ENCODE data around the gene HTR2C.
"Not testable (repeated sequence)": the region's sequence is repeated elsewhere in the genome, so short reads cannot be mapped to it uniquely, and the experiment has no call there.

Gene HTR2C

DNA sequence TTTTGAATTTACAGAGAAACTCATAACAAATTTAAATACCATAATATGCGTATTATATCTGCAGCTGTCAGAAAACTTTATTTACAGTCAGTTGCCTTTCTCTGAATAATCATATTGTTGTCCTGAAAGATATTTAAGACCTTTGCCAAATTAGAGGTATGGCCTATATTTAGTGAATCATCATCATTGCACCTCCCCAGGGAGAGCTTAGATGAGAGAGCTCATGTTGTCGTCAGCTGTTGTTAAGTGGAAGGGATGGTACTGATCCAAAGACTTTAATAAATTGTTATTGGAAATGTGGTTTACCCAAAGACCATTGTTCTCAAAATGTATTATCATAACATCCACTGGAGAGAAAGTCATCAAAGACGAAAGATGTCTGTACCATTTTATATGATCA is 128.6 kb downstream of the HTR2C start:
- DNase-seq (ENCODE audit: low spot score): no peak

DNA sequence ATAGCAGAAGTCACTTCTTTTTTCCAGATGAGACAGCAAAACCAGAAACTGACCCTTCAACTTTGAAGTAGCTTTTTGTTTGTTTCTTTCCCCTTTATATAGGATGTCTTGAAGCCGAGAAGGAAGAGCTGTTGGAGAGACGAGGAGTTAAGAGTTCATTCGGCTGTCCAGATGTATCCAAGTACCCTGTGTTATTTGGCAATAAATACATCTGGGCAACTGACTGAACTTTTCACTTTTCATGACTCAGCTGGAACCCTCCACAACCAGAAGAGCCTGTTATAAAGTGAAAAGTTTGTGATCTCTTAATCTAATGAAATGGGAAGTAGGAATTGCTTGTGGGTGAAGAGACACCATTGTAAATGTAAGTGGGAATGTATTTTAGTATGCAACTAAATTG is 131.2 kb downstream of the HTR2C start:
- DNase-seq (ENCODE audit: low spot score): peak; percentile 2

DNA sequence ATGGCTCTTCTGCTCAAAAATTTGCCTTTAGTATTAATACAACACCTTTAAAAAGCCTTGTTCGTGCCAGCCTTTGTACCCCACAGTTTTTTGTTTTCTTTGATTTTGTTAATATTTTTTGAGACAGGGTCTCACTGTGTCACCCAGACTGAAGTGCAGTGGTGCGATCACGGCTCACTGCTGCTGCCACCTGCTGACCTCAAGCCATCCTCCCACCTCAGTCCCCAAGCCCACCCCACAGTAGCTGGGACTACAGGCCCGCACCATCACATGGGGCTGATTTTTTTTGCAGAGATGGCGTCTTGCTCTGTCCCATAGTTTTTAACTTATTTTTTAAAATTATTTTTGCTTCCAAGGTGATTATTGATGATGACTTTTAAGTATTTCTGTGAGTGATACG is 134.0 kb downstream of the HTR2C start:
- no peak for DNase-seq (ENCODE audit: low spot score)

DNA sequence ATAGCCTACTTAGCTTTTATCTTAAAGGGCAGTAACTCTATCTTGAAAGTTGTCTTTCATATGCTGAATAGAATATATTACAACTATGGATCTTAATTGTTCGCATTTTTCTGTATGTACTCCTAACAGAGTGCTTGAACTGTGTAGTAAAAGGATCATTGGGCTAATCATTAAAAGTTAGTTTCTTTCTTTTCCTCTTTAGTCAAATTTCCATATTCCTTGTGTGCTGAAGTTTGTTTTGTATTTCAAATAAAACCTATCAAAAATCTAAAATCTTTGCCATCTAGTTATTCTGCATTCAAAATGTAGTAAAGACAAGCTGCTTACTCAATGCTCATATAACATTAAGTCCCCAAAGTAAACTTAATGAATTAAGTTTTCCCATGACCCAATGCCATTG is 182.7 kb downstream of the HTR2C start:
- no peak for DNase-seq (ENCODE audit: low spot score)

DNA sequence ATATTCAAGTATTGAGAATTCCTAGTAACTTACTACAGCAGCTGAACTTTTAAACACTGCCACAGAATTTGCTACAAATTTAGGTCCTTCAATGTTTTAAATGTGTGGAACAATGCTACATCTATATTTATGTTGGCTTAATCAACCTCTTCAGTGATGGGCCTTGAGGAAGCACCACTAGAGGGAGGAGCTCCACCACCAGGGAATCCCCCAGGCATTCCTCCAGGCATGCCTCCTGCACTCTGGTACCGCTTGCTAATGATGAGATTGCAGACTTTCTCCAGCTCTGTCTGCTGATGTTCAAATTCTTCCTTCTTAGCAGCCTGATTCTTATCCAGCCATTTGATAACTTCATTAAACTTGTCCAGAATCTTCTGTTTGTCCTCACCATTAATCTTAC is 190.8 kb downstream of the HTR2C start:
- DNase-seq (ENCODE audit: low spot score): no peak

DNA sequence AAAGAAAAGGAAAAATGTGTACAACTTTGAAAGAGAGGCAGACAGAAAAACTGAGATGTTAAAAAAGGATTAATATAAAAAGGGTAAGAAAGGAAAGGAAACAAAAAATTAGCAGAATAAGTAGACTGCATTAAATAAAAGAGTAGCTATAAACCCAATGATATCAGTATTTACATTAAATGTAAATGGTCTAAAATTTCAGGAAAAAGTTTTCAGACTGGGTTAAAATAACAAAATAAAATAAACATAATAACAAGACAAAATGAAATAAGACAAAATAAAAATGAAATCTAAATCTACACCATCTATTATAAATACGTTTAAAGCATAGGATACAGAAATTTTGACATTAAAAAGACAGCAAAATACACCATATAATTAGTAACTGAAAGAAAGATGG is 199.0 kb downstream of the HTR2C start:
- no peak for DNase-seq (ENCODE audit: low spot score)

DNA sequence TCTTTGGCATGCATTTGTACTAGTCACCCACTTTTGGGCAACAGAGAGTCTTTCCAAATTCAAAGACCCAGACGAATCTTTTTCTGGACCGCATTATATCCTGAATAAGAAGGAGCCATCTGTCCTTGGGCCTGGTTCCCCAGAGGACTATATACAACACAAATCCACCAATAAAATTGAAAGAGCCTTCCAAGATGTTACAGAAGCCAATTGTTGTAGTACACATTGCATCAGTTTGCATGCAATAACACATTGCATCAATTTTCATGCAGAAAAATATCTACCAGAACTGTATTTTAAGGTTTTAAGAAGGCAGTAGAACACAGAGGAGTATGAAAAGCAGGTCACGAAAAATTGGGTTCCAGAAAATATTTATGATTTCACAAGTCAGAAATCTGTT is 203.2 kb downstream of the HTR2C start:
- no peak for DNase-seq (ENCODE audit: low spot score)

DNA sequence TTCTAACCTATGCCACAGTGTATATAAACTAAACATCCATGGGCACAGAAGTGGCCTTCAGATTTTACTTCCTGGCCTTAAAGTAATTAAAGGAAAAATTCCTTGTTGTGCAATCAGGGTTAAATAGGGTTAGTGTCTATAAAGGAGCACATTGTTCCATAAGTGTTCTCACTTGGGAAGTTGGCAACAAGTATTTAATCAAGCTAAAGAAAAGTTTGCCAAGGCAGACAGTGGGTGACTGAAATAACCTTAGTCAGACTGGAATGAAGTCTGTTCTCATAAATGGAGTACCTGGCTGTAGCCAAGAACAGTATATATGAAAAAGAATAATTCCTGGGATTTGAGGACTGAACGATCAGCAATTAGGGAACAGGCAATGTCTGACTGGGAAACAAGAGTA is 213.6 kb downstream of the HTR2C start:
- no peak for DNase-seq (ENCODE audit: low spot score)

DNA sequence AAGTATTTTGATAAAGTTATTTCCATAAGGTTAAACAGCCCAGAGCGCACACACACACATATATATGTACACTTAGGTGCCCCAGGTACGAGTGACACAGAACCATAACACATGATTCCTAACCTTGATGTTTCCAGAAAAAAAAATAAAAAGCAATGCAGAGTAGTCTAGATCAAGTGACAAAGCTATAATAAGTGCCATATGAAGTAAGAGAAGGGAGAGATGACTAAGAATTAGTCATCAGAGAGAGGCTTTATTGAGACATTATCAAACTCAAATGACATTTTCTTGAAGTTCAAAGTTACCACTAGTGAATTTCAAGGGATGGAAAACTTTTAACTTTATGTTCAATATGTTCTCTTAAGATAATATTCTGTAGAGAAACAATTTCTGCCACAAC is 215.0 kb downstream of the HTR2C start:
- no peak for DNase-seq (ENCODE audit: low spot score)

DNA sequence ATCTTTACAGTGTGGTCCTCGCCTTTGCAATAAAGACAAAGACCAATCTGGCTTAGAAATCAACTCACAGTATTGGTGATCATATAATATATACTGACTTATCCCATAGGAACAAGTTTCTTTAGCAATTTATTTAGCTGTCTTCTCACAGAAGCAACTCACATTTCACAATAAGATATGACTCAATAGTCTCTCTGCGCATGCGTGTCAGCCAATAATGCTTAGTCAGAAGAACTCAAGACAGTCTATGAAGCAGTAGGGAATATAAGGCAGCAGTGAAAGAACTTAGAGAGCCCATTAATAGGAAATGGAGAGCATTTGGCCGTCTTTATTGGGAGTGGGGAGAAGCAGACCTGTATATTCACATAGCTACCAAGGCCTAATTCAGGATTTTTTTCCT is 216.8 kb downstream of the HTR2C start:
- peak; percentile 22 for DNase-seq (ENCODE audit: low spot score)

DNA sequence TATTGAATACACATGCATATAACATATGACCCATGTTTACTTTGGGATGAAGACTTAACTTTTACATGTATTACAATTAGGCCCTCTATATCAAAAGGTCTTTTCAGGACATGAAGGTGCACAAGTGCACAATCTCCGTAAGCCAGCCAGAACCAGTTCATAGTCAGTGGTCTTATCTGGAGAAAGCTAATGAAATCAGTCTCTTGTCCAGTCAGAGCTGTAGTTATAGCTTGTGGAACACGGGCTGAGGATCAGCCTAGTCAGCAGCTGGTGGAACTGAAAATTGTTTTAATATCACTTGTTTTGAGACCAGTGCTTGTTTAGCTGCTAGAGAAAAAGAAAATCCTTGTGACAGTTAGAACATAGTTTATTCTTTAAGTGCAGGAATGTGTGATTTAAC is 235.6 kb downstream of the HTR2C start:
- DNase-seq (ENCODE audit: low spot score): no peak

DNA sequence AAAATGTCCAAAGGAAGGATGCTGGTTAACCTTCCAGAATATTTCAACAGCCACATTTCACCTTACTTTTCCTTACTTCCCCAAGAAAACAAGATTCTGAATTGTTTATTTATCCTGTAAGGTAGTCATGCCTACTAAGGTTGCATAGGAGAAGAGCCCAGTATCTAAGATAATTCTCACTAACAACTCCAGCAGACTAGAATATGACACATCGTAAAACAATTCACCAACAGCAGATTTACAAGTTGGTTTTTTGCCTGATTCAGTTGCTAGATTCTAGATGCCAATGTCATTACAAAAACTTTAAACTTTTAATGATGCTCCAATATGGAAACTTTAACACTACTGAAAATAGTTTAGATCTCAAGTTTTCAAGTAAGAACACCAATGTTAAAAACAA is 257.2 kb downstream of the HTR2C start:
- peak; percentile 18 for DNase-seq (ENCODE audit: low spot score)

DNA sequence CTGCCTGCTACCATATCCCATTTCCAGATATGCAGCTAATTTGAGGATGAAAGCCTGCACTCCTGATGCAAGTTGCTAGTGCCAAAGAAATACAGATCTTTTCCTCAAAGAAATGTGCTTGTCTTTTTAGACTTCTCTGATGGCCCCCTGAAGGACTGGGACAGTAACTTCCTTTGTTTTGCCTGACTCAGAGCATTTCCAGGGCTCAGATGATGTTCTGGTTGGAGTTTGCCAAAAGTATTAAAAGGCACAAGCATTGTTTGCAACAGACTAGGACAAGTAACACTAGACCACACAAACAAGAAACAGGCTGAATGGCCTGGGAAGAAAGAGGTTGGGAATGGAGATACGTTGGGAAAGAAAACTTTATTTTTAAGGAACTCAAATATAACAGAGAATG is 258.3 kb downstream of the HTR2C start:
- peak; percentile 8 for DNase-seq (ENCODE audit: low spot score)

DNA sequence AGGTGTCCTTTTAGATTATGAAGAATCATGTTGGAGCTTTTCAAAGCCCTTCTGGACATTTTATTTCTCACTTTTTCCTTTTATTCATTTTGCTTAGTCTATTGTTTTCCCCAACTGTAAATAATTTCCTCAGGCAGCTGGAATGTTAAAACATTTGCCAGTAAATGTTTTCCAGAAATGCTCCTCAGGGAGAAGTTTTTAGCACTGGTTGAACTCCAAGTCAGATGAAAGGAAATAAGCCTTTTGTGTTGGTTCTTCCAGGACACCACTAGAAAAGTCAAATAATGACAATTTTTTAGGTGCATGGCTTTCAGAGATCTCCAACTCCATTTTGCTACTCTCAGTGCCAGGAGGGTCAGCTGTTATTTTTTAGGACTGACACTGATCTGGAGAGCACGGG is 305.6 kb downstream of the HTR2C start:
- DNase-seq (ENCODE audit: low spot score): peak; percentile 8

DNA sequence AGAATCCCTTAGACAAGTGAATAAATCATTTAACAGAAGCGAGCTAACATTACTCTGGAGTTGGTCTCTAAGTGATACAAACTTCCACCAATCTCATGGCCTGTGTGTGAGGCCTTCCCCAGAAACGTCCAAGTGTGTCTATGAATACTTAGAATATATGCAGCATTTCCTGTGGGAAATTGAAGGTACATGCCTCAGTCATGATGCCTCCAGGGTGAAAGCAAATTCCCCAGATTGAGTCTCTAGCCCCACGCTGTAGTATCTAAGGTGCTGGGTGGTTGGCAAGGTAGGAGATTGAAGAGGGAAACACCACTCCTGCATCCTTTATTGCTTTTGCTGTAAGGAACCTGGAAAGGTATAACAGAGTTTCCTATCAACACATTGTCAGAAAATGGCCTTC is 319.7 kb downstream of the HTR2C start:
- DNase-seq (ENCODE audit: low spot score): no peak

DNA sequence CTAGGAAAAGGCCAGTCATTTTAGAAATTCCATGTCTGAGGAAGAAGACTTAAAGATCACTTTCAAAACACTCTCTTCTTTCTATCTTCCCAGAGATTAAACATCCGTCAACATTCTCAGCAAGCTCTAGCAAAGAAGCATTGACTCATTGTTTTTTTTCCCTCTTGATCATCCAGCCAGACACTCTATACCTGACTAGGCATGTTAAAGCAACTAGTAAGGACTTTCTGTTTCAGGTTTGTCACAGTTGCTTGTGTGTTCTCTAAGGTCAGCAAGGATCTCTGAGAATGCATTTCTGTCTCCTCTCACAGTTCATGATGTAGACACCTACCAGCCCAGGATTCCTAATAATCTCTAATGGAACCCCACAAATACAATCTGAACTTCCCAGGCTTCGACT is 321.4 kb downstream of the HTR2C start:
- no peak for DNase-seq (ENCODE audit: low spot score)

DNA sequence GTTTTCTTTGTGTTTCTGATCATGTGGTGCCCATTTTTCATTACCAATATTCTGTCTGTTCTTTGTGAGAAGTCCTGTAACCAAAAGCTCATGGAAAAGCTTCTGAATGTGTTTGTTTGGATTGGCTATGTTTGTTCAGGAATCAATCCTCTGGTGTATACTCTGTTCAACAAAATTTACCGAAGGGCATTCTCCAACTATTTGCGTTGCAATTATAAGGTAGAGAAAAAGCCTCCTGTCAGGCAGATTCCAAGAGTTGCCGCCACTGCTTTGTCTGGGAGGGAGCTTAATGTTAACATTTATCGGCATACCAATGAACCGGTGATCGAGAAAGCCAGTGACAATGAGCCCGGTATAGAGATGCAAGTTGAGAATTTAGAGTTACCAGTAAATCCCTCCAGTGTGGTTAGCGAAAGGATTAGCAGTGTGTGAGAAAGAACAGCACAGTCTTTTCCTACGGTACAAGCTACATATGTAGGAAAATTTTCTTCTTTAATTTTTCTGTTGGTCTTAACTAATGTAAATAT is 323.2 kb downstream of the HTR2C start:
- DNase-seq (ENCODE audit: low spot score): no peak

DNA sequence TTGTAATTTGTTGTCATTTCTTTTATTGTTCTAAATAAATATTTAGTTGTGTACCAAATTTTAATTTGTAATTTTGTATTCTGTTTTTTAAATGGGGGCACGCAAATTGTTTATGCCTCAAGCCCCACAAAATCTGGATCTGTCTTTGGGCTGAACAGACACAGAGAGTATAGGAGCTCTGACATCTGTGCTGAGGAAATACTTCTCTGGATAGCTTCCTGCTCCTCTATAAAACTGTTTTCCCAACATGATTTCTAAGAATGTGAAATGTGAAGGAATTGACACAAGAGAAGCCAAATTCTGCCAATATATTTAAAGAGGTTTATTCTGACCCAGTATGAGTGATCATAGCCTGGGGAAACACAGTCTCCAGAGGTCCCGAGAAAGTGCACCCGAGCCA is 340.5 kb downstream of the HTR2C start:
- peak; percentile 7 for DNase-seq (ENCODE audit: low spot score)

DNA sequence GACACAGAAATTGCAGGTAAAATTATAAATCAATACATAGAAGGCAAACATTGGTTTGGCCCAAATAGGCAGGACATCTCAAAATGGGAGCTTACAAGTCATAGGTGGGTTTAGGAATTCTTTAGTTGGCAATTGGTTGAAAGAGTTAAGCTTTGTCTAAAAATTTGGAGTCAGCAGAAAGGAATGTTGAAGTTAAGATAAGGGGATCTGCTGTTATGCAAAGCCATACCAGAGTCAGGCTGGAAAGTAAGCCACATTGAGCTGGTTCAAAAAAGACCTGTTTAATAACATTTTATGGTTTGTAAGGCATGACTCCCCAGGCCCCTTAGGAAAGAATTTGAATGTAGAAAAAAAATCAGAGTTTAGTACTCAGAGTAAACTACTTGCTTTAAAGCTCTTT is 341.0 kb downstream of the HTR2C start:
- peak; percentile 25 for DNase-seq (ENCODE audit: low spot score)

DNA sequence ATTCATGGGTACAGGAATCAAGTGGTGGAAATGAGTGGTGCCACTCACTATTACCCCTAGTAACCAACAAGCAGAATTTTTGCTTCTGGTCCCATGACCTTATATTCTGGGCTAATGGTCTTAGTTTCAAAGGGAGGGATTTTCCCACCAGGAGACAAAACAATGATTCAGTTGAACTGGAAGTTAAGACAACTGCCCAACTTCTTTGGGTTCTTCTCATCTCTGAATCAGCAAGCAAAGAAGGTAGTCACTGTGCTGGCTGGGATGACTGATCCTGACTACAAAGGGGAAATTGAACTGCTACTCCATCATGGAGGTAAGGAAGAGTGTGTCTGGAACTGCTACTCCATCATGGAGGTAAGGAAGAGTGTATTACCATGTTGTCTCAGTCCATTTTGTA is 346.3 kb downstream of the HTR2C start:
- no peak for DNase-seq (ENCODE audit: low spot score)

DNA sequence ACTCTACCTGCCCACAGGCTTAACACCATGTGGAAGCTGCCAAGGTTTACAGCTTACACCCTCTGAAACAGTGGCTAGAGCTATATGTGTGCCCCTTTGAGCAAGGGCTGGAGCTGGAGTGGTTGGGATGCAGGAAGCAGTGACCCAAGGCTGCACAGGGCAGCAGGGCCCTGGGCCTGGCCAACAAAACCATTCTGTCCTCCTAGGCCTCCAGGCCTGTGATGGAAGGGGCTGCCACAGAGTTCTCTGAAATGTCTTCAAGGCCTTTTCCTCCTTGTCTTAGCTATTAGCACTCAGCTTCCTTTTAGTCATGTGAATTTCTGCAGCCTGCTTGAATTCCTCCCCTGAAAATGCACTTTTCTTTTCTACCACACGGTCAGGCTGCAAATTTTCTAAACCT is 348.7 kb downstream of the HTR2C start:
- DNase-seq (ENCODE audit: low spot score): no peak

DNA sequence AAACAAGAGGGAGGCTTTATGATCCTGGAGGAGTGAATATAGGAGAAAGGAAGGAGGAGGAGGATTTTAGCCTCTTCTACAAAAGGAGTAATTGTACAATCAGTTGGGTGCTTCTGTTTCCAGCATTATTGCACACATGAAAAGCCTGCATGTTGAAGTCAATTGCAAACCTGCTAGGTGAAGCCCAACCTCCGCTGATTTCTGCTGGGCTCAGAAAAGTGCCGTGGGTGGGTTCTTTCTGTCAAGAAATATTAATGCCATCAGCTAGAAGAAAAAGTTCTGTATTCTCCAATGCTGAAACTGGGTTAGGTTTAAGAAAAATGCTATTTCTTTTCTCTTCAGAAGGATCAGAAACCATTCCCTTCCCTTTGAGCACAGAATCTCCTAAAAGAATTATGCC is 349.4 kb downstream of the HTR2C start:
- DNase-seq (ENCODE audit: low spot score): not testable (repeated sequence)

DNA sequence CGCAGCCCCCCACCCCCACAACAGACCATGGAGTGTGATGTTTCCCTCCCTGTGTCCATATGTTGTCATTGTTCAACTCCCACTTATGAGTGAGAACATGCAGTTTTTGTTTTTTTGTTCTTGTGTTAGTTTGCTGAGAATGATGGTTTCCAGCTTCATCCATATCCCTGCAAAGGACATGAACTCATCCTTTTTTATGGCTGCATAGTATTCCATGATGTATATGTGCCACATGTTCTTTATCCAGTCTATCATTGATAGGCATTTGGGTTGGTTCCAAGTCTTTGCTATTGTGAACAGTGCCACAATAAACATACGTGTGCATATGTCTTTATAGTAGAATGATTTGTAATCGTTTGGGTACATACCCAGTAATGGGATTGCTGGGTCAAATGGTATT is 353.2 kb downstream of the HTR2C start:
- not testable (repeated sequence) for DNase-seq (ENCODE audit: low spot score)

DNA sequence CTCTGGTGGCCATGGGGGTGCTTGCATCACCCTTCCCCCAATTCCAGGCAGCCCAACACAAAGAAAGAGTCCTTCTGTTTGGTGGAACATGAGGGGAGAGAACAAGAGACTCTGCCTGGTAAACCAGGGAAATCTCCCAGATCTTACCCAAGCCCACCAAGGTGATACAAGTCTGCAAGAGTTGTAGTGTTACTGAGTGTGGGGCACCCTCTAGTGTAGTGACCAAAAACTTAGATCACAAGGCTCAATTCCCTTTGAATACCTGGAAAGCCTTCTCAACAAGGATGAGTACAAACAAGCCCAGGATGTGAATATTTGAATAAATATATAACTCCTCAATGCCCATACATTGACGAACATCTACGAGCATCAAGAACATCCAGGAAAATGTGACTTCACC is 368.8 kb downstream of the HTR2C start:
- DNase-seq (ENCODE audit: low spot score): no peak

All from AG20443 (cell line).